GM18519 (cell line): ENCODE results near the gene ZNF280B.
"Not testable (repeated sequence)": the region's sequence is repeated elsewhere in the genome, so short reads cannot be mapped to it uniquely, and the experiment has no call there.

Source experiments
- ATAC-seq: cut with Tn5 transposase; IDR thresholded peaks from one replicate; pipeline ENCODE4 v1.9.1; 2021; ENCODE audit warnings: mild to moderate bottlenecking, moderate library complexity; ENCODE audit not compliant: unreplicated experiment, low FRiP score

Gene ZNF280B

DNA sequence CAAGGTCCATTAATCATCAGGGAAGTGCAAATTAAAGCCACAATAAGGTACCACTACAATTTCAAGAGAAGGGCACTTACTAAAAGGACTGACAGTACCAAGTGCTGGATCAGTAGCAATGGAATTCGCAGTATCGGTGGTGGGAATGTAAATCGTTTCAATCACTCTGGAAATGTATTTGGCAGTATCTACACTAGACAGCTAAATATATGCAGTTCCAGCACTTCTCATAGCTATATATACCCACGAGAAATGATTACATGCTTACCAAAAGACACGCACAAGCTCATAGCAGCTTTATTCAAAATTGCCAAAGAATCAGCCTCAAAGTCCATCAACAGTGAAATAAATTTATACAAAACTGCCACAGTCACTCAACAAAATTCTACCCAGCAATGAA is 4.4 kb upstream of the ZNF280B start:
- ATAC-seq = no peak

DNA sequence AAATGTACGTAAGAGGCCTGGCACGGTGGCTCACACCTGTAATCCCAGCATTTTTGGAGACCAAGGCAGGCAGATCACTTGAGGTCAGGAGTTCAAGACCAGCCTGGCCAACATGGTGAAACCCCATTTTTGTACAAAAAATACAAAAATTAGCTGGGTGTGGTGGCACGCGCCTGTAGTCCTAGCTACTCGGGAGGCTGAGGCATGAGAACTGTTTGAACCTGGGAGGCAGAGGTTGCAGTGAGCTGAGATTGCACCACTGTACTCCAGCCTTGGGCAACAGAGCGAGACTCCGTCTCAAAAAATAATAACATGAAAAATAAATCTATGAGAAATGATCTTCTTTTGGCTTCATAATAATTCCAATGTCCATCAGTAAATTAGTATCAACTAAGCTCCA is 2.3 kb upstream of the ZNF280B start:
- not testable (repeated sequence) for ATAC-seq

DNA sequence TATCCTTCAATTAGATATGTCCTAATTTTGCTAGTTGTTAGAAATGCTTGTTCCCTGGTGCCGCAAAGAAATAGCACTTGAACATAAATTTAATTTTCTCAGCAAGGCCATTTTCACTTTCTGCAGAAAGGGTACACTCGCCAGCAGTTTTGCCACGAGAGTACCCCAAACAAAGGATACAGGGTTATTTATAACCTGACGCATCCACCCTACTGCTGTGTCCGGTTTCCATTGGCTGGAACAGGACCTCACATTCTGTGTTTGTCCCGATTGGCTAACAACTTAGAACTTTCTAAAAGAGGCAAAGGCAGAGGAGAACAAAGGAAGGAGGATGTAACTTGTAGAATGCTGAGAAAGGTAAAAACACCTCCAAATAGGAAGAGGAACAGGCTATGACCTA is 1.4 kb upstream of the ZNF280B start:
- ATAC-seq = not testable (repeated sequence)

DNA sequence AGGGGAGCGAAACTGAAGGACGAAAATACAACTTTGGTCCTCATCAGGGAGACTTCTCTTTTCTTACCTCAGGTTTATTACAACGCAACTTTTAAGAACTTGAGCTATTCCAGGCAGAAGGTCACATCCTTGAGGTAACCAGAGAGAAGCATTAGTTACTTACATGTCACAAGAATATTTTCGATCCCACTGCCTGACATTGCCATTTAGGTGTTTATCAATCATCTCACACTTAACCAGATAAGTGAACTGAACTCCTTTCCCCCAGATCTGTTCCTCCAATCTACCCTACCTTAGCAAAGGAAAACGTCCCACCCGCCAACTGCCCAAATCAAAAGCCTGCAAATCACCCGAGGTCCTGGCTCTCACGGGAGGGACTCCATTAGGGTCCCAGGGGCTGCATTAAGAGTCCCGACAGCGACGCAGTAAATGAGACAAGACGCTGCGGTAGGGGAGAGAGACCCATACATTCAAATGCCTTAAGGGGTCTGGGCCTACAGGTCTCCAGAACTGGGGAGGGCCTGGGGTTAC is 734 bp downstream of the ZNF280B start:
- no peak for ATAC-seq

DNA sequence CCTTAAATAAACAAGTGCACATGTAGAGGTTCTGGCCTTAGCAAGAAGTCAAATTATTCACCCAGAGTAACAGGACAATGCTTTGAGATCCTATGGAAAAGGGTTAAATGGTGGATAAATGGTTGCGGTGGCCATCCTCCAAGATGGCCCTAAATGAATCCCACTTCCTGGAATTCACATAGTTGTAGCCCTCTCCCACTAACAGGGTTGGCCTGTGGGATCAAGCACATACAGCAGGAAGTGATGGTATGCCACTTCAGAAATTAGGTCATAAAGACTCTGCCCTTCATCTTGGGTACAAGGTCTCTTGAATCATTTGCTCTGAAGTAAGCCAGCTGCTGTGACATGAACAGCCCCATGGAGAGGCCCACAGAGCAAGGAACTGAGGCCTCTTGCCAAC is 1.8 kb downstream of the ZNF280B start:
- no peak for ATAC-seq

DNA sequence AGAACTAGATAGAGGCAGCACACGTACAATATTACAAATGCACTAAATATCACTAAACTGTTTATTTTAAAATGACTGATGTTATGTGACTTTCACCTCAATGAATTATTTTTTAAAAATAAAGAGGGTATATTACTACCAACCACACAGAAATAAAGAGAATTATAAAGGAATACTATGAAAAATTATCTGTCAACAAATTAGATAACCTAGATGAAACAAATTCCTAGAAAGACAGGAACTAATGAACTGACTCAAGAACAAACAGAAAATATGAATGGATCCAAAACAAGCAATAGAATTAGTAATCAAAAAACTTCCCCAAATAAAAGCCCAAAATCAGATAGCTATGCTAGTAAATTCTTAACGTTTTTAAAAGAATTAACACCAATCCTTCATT is 10.3 kb downstream of the ZNF280B start:
- ATAC-seq = no peak

DNA sequence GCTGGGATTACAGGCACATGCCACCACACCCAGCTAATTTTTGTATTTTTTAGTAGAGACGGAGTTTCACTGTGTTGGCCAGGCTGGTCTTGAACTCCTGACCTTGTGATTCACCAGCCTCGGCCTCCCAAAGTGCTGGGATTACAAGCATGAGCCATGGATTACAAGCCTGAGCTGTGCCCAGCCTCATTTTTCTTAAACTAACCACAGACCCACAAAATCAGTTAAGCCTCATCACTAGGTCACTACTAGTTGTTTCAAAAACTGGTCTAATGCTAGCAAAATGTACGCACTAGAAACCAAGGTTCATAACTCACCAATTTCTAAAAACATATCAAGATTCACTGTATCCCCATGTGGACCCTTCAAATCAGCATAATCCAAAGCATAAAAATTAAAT is 17.0 kb downstream of the ZNF280B start:
- ATAC-seq = not testable (repeated sequence)

DNA sequence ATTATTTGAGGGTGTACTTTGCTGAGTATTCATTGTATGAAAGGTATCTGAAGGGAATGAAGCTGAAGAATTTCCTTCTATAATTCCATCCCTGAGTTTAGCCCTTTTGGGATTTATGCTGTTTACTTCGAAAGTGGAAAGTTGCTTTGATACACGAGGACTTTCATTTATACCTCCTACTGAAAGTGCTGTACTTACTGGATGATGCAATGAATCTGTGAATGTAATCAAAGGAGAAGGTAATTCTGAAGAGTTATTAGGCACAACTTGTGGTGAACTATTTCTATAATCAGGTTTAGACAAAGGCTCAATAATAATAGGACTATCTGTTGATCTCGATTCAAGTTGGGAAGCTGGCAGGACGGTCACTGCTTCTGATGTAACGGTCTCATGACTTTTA is 19.8 kb downstream of the ZNF280B start:
- ATAC-seq = no peak

DNA sequence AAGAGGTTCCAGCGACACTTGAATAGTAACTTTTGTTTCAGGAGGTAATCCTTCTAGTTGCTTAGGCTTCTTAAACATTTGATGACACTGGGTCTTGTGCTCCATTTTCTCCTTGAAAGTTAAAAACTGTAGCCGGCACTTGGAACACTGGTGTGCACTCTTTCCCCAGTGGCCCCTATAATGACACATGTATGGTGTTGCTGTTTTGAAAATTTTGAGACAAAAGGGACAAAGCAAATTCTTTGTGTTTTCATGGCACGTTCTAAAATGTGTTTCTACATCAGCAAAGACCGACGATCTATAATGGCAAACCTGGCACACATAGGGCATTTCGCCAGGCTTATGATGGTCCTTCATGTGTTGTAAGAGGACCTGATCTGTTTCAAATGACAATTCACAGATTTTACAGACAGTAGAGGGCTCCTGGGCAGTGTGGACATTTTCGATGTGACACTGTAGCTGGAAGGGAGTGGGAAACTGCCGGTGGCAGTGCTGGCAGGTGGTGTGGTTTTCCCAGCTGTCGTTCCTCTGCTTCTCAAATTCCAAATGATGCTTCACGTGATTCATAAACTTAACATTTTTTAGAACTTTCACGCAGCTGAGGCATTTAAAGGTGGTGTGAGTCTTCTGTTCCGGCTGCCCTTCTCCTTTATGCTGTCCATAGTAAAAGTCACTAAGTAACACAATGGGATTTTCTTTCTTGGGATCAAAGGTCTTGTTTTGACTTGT is 20.5 kb downstream of the ZNF280B start:
- no peak for ATAC-seq

DNA sequence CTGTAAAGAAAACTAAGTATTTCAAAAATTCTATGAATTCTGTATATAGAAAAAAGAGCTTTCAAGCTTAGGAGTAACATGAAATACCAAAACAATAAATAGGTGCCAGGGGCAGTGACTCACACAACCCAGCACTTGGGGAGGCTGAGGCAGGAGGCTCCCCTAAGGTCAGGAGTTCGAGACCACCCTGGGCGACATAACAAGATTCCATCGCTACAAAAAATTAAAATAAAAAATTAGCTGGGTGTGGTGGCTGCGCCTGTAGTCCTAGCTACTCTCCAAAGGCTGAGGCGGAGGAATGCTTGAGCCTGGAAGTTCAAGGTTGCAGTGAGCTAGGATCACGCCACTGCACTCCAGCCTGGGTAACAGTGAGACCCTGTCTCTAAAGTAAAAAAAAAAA is 21.5 kb downstream of the ZNF280B start:
- no peak for ATAC-seq

DNA sequence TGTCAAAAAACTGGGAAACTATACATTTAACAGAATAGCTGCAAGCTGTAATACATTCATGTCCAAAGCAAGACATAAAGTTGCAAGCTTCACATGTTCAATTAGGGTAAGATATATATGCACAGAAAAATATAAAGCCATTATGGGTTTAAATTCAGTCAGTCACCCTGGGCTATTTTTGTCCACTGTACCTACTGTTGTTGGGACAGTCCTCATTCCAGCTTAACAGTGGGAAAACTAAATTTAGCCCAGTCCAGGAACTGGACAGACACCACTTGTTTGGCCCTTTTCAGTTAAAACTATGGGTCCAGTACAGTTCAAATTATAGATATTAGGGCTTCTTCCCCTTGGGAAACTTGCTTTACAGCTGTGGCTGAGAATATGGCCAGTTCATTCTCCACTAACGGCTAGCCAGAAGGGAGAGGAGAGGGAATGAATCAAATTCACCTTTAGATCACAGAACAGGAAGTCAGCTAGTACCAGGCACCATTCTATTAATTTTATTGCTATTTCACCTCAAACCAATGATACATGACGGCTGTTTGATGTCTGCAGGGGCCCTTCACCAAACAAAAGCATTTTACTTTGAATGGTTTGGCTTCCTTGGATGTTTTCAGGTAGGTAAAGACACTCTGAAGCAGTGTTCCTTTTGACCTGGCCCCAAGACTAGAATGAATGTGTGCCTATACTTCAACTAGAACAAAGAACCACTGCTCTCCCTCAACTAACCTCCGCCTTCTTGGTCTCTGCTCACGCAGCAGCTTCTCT is 22.2 kb downstream of the ZNF280B start:
- no peak for ATAC-seq

DNA sequence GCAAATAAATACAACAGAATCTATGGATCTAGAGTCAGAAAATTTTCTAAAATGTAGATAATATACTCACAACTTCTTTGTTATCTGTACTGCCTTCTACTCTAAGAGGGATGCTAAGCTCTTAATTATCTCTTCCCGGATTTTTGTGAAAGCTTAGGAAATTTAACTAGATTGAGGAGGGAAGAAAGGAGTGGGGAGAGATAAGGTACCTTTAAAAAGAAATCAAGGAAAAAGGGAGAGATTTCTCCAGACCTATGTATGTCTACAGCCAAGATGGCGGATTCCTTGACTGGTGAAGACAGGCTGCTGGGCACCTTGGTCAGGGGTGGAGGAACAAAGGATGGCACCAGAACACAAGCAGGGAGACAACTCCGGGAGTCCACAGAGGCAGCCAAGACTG is 23.0 kb downstream of the ZNF280B start:
- no peak for ATAC-seq

DNA sequence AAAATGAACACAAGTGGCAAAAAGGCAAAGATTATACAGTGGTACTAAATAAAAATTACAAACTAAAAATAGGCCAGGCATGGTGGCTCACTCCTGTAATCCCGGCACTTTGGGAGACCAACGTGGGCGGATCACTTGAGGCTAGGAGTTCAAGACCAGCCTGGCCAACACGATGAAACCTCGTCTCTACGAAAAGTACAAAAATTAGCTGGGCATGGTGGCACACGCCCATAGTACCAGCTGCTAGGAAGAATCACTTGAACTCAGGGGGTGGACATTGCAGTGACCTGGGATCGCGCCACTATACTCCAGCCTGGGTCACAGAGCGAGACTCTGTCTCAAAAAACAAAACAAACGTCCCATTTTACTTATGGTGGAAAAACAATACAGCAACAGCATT is 24.5 kb downstream of the ZNF280B start:
- ATAC-seq = no peak

DNA sequence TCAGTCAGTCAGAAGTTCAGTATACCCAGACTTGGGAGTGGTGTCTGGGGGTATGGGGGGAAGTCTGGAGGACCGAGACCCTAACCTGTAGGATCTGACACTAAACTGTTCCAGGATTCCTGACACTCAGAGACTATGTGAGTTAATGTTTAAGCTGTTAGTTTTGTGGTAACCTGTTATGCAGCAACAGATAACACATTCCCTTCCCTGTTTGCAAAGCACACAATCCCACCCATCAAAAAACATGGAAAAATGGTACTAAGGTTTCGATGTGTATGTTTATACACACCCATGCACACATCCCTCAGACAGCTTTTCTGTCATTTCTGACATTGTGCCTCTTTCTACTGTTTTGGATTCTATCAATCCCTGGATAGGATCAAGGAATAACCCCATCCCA is 27.6 kb downstream of the ZNF280B start:
- no peak for ATAC-seq

DNA sequence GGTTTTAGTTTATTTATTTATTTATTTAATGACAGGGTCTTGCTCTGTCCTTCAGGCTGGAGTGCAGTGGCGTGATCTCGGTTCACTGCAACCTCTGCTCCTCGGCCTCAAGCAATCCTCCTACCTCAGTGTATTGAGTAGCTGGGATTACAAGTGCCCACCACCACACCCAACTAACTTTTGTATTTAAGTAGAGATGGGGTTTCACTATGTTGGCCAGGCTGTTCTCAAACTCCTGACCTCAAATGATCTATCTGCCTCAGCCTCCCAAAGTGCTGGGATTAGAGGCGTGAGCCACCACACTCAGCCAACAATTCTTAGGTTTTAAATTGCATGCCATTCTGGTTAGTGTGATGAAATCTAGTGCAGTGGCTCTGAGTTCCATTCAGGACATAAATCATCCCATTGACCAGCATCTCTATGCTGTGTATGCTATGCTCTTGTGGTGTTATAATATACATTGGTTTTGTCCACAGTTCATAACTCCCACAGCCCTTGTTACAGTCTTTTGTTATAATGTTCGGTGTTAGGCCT is 28.5 kb downstream of the ZNF280B start:
- ATAC-seq = no peak

DNA sequence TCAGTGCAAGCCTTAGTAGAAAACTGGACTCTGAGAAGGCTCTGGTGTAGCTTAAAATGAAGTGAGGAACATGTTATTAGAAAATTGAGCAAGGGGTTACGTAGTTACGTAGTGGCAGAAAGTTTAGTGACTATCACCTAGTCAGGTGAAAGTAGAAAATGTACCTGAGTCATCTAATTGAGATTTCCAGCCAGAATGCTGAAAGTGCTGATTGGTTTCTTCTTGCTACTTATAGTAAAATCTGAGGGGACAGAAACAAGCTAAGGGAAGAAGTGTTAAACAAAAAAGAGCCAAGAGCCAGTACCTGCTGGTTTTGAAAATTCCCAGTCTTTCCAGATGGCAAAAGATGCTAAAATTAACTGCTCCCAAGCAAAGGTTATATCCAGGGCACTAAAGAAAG is 29.4 kb downstream of the ZNF280B start:
- no peak for ATAC-seq

DNA sequence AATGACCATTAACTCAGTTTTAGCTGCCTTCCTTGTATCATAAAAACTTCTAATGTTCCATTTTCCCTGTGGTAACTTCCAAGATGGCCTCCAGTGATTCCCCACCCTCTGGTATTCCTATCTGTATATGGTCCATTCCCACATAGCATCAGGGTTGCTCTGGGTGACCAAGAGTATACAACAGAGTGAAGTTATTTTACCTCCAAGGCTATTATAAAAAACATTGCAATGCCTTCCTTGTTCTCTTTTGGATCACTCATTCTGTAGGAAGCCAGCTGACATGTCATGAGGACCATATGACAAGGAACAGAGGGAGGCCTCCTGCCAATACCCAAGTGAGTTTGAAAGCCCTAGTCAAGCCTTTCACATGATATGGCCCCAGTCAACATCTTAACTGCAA is 30.1 kb downstream of the ZNF280B start:
- ATAC-seq = no peak

DNA sequence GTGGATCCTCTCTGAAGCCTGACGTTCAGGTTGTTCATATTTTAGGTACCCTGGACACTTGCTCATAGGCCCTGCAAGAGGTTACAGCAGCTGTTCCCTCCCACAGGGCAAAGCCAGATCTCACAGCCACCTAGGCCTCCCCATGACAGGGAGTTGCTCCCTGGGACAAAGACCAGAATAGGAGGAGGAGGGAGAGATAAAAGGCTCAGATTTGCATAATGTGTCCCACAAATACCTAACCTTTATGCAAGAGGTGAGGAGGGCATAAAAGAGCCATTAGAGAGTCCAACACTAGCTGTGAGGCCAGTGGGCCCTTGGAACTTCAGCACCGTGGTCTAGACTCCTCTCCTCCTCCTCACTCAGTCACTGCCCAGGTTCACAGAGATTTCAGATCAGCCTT is 33.8 kb downstream of the ZNF280B start:
- ATAC-seq = no peak

DNA sequence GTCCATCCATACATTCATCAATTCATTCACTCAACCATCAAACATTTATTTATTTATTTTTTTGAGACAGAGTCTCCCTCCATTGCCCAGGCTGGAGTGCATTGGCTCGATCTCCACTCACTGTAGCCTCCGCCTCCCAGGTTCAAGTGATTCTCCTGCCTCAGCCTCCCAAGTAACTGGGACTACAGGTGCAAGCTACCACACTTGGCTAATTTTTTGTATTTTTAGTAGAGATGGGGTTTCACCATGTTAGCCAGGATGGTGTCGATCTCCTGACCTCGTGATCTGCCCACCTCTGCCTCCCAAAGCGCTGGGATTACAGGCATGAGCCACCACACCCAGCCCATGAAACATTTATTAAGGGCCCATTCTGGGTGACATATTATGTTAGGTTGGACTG is 37.4 kb downstream of the ZNF280B start:
- not testable (repeated sequence) for ATAC-seq

DNA sequence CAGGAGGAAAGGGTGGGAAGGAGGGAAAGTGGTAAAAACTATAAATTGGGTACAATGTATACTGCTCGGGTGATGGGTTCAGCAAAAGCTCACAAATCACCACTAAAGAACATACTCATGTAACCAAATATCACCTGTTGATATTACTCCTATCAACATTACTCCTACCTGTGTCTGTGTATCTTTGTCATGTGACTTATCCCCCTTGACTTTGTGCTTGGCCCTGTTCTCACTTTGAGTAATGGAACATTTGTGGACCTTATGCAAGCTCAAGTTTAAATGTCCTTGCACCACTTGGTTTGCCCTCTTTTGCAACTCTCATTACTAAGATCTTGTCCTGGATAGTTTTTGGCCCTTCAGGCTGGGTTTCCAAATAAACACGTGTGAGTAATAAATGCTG is 39.0 kb downstream of the ZNF280B start:
- no peak for ATAC-seq

DNA sequence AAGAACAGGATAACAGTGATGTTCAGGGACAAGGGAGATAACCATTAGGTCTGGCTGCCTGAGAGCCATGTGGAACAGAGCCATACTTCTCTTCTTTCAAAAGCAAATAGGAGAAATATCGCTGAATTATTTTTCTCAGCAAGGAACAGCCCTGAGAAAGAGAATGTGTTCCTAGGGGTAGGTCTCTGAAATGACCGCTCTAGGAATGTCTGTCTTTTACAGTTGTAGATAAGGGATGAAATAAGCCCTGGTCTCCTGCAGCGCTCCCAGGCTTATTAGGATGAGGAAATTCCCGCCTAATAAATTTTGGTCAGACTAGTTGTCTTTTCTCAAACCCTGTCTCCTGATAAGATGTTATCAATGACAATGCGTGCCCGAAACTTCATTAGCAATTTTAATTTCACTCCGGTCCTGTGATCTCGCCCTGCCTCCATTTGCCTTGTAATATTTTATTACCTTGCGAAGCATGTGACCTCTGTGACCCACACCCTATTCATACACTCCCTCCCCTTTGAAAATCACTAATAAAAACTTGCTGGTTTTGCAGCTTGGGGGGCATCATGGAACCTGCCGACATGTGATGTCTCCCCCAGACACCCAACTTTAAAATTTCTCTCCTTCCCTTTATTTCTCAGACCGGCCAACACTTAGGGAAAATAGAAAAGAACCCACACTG is 39.6 kb downstream of the ZNF280B start:
- ATAC-seq = not testable (repeated sequence)
